PC-3 (cell line): ENCODE data around the gene PCDHGA5. TPM values are rescaled to one million over a fixed set of nuclear protein-coding genes. Genes with fewer than 3 reads are reported as not detected.
"Not testable (repeated sequence)": the region's sequence is repeated elsewhere in the genome, so short reads cannot be mapped to it uniquely, and the experiment has no call there.

Experiments
- ATAC-seq: fragments of 200-7000 bp; cut with Tn5 transposase; 2 replicates; pipeline ENCODE4 v1.9.1; 2020; ENCODE audit warnings: mild to moderate bottlenecking, moderate library complexity
- Bru-seq: library from RNA; stranded (reverse); fragments of 400-500 nt; gene quantifications from one replicate; lab custom pipeline; 2021; lab: Mats Ljungman, UMichigan
- BruChase-seq, 2 experiments: library from RNA; stranded (reverse); fragments of 400-500 nt; gene quantifications; one replicate each; lab custom pipeline; 2021; lab: Mats Ljungman, UMichigan
- BruUV-seq: library from RNA; stranded (reverse); fragments of 400-500 nt; replicated peaks from 2 replicates; lab custom pipeline; 2021; lab: Mats Ljungman, UMichigan
- CTCF ChIA-PET: fragments of 300-600 bp; sonication (Branson Sonifier 250); formaldehyde crosslinking; loops from one replicate; lab custom pipeline; 2022; ENCODE audit warnings: antibody characterized with exemption; lab: Charles Lee
- POLR2A ChIA-PET: fragments of 300-600 bp; sonication (Branson Sonifier 250); formaldehyde crosslinking; loops from one replicate; lab custom pipeline; 2022; ENCODE audit warnings: antibody characterized with exemption; ENCODE audit not compliant: unreplicated experiment; lab: Charles Lee
- DNase-seq: peaks from one replicate; pipeline ENCODE4 v3.0.0-alpha.2; 2015
- H2AFZ ChIP-seq: fragments of 300-600 bp; sonication (generic); 2 replicates; pipeline ENCODE4 v1.6.0; 2016; ENCODE audit warnings: antibody characterized with exemption, low read length
- H3F3A ChIP-seq: fragments of 300-600 bp; sonication (generic); one replicate; pipeline ENCODE4 v1.6.0; 2017; ENCODE audit warnings: antibody characterized with exemption, low read length, control low read depth, mild to moderate bottlenecking; ENCODE audit not compliant: unreplicated experiment
- H3K27ac ChIP-seq: fragments of 300-600 bp; sonication (generic); 2 replicates; pipeline ENCODE4 v1.5.1; 2016; ENCODE audit warnings: mild to moderate bottlenecking, low read length
- H3K27me3 ChIP-seq: fragments of 300-600 bp; sonication (generic); 2 replicates; pipeline ENCODE4 v1.6.1; 2016; ENCODE audit warnings: low read length, mixed read lengths
- H3K36me3 ChIP-seq: fragments of 300-600 bp; sonication (generic); 2 replicates; pipeline ENCODE4 v1.6.1; 2016; ENCODE audit warnings: low read depth, mixed run types, low read length, mixed read lengths
- H3K4me1 ChIP-seq: fragments of 300-600 bp; sonication (generic); 2 replicates; pipeline ENCODE4 v1.5.1; 2016; ENCODE audit warnings: low read length; ENCODE audit not compliant: insufficient read depth
- H3K4me2 ChIP-seq: fragments of 300-600 bp; sonication (generic); 2 replicates; pipeline ENCODE4 v1.6.0; 2016; ENCODE audit warnings: low read length
- H3K4me3 ChIP-seq: fragments of 300-600 bp; sonication (generic); 2 replicates; pipeline ENCODE4 v1.5.1; 2016; ENCODE audit warnings: mild to moderate bottlenecking, low read length, mixed read lengths
- H3K79me2 ChIP-seq: fragments of 300-600 bp; sonication (generic); 2 replicates; pipeline ENCODE4 v1.6.1; 2017; ENCODE audit warnings: low read length, mixed read lengths
- H3K9ac ChIP-seq: fragments of 300-600 bp; sonication (generic); 2 replicates; pipeline ENCODE4 v1.6.0; 2016; ENCODE audit warnings: mild to moderate bottlenecking, low read length
- H3K9me2 ChIP-seq: fragments of 300-600 bp; sonication (generic); replicated peaks from 2 replicates; pipeline ENCODE4 v1.6.1; 2016; ENCODE audit warnings: mixed run types, low read length, mixed read lengths
- H3K9me3 ChIP-seq: fragments of 300-600 bp; sonication (generic); 2 replicates; pipeline ENCODE4 v1.6.1; 2016; ENCODE audit warnings: low read length, mixed read lengths
- H4K20me1 ChIP-seq: fragments of 300-600 bp; sonication (generic); 2 replicates; pipeline ENCODE4 v1.6.1; 2016; ENCODE audit warnings: low read length, mixed read lengths
- EZH2 ChIP-seq: fragments of 300-600 bp; sonication (generic); IDR thresholded peaks from one replicate; pipeline ENCODE4 v1.6.1; 2017; ENCODE audit warnings: antibody characterized with exemption, mild to moderate bottlenecking, low read length; ENCODE audit not compliant: unreplicated experiment
- EZH2phosphoT487 ChIP-seq: fragments of 300-600 bp; sonication (generic); IDR thresholded peaks from 2 replicates; pipeline ENCODE4 v1.6.1; 2018; ENCODE audit warnings: mild to moderate bottlenecking, antibody characterized with exemption, low read length, borderline replicate concordance
- intact Hi-C: fragments of 100-400 bp; cut with micrococcal nuclease; formaldehyde crosslinking; loops from 2 replicates; pipeline ENCODE4 v1.9.0; 2023
- long read RNA-seq: library from polyadenylated mRNA; unstranded; transcript quantifications from one replicate; pipeline ENCODE4 v2.0.0, GENCODE V29; 2021; ENCODE audit not compliant: unreplicated experiment
- total RNA-seq: library from RNA; depleted of rRNA; stranded (reverse); fragments of >200 nt; gene quantifications from 2 replicates; pipeline ENCODE4 v1.2.3, GENCODE V29; 2014; rRNA removed
- TF ChIP-seq, protein P1 (sequence below): fragments of 300-600 bp; sonication (generic); conservative IDR thresholded peaks from 2 replicates; pipeline ENCODE4 v1.5.1; 2017; ENCODE audit warnings: antibody characterized with exemption, low read depth, mild to moderate bottlenecking, low read length

PCDHGA5 gene
- total RNA-seq (0.98 and 2.4 TPM in 2 replicates), Bru-seq, nascent RNA (percentile 66 among the genes with signal in this experiment), BruChase-seq, experiment 1, labeled RNA remaining after a 6-hour chase (percentile 82 among the genes with signal in this experiment), BruChase-seq, experiment 2, labeled RNA remaining after a 2-hour chase (percentile 89 among the genes with signal in this experiment)
- long read RNA-seq, full-length matches to known transcripts, result 1 of 1 reads
- long read RNA-seq, partial matches to known transcripts, result 0 of 1 reads
- long read RNA-seq, other reads (novel, unspliced or antisense), result 0 of 1 reads

DNA sequence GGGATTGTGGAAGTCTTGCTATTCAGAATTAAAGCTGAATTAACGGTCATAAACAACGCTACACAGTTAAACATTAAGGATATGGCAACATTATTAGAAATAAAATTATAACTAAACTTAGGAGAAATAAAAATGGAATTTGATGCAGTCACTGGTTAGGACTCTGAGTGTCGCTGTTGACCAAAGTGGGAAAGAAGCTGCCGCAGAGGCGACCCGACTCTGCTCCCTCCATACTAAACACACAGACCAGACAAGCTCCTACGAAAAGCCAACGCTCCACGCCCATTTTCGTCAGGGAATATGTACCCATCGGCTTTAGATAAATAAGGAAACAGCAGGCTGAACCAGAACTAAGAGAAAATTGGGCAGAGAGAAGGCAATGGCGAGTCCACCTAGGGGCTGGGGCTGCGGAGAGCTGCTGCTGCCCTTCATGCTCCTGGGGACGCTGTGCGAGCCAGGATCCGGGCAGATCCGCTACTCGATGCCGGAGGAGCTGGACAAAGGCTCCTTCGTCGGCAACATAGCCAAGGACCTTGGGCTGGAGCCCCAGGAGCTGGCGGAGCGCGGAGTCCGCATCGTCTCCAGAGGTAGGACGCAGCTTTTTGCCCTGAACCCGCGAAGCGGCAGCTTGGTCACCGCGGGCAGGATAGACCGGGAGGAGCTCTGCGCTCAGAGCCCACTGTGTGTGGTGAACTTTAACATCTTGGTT lies at the start of gene PCDHGA5:
Gene PCDHGA5, plus strand, starts transcription at position 211 of the 709 bp plus-strand sequence. Its CDS starts 169 bp downstream, at position 380.
- intact Hi-C loops, result loop anchor here (1.0 to 5.0 kb wide), 3 partner anchors 33 to 272 kb away; partner anchors contain the start of genes PCDHB2 and PCDHGB5

DNA sequence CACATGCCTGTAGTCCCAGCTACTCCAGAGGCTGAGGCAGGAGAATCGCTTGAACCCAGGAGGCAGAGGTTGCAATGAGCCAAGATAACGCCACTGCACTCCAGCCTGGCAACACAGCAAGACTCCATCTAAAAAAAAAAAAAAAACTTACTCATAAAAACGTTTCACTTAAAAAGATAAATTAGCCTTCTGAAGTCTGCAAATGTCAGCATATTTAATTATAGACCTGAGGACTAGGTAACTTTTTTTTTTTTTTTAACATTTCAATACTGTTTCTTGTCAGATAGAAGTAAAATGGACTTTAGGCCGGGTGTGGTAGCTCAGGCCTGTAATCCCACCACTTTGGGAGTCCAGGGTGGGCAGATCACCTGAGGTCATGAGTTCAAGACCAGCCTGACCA lies 47.0 kb upstream of the PCDHGA5 start:
- DNase-seq, H3K4me2 ChIP-seq, H3K9ac ChIP-seq, H2AFZ ChIP-seq, H3K9me2 ChIP-seq, ATAC-seq, H3K27me3 ChIP-seq, CTCF ChIA-PET, intact Hi-C loops, H3F3A ChIP-seq, H3K4me3 ChIP-seq, H3K4me1 ChIP-seq, POLR2A ChIA-PET, H4K20me1 ChIP-seq, BruUV-seq, H3K27ac ChIP-seq: not testable (repeated sequence)
- Histone ChIP-seq H3K9me3 (peaks cover 33% of the 10 kb centered on the region), H3K79me2 (peaks cover 28% of the 10 kb centered on the region), H3K36me3 (peaks cover 36% of the 10 kb centered on the region)

More for the DNA sequence above, at the start of gene PCDHGA5:
- DNase-seq (peak; percentile 45), ATAC-seq (peak; percentile 83)
- Histone ChIP-seq H3K4me1 (0 out of 2 replicates have a peak, but pooled peaks cover 3% of the 10 kb centered on the region), H3K36me3 (no peaks in the 10 kb centered on the region; the same call in 1 of the 2 replicates), H3K27ac (no peak within 1 kb of the TSS), H3F3A (no peaks in the 10 kb centered on the region), H3K9me2 (no peaks in the 10 kb centered on the region), H3K9me3 (no peaks in the 10 kb centered on the region; the same call in 1 of the 2 replicates), H3K9ac (peak within 1 kb of the TSS; percentile 17; the same call in 1 of the 2 replicates), H4K20me1 (no peaks in the 10 kb centered on the region), H3K27me3 (no peaks in the 10 kb centered on the region), H3K79me2 (no peaks in the 10 kb centered on the region), H3K4me2 (peak within 1 kb of the TSS; percentile 66), H3K4me3 (peak within 1 kb of the TSS; percentile 64), H2AFZ (peak within 1 kb of the TSS; percentile 75)
- TF ChIP-seq EZH2phosphoT487, result no peak
- TF ChIP-seq, protein P1, sequence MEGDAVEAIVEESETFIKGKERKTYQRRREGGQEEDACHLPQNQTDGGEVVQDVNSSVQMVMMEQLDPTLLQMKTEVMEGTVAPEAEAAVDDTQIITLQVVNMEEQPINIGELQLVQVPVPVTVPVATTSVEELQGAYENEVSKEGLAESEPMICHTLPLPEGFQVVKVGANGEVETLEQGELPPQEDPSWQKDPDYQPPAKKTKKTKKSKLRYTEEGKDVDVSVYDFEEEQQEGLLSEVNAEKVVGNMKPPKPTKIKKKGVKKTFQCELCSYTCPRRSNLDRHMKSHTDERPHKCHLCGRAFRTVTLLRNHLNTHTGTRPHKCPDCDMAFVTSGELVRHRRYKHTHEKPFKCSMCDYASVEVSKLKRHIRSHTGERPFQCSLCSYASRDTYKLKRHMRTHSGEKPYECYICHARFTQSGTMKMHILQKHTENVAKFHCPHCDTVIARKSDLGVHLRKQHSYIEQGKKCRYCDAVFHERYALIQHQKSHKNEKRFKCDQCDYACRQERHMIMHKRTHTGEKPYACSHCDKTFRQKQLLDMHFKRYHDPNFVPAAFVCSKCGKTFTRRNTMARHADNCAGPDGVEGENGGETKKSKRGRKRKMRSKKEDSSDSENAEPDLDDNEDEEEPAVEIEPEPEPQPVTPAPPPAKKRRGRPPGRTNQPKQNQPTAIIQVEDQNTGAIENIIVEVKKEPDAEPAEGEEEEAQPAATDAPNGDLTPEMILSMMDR, result peak; percentile 53
- BruUV-seq, result TSS peak; percentile 39
- POLR2A ChIA-PET, result no interaction called here
- CTCF ChIA-PET, result interaction anchor here (0.6 to 1.4 kb wide), 9 partner anchors 33 to 203 kb away, joined by 3 to 10 read pairs (median 5); partner anchors contain the start of gene PCDHB9

DNA sequence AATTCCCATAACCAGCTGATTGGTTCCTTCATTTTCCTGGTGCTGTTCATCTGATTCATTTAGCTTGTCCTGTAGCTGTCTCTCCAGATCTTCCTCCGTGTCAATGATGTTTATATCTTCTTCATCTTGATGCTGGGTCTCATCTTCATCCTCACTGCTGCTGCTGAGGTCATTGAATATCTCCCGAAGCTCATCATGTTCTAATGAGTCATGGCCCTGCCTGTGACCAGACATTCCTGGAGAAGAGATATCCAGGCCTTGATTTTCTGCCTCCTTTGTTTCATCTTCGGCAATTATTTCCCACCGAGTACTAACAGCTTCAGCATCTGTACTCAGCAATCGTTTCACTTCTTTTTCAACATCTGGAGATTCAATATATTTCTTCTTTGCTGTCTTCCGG lies 44.8 kb upstream of the PCDHGA5 start:
- no TSS peak for BruUV-seq
- intact Hi-C loops, result no loop called here
- Histone ChIP-seq H3K4me2 (no peak overlapping the region), H3K9me2 (no peaks in the 10 kb centered on the region), H2AFZ (no peak overlapping the region), H3K4me3 (peak overlapping the region; percentile 78), H3F3A (no peaks in the 10 kb centered on the region), H3K9me3 (peaks cover 38% of the 10 kb centered on the region), H3K36me3 (peaks cover 36% of the 10 kb centered on the region), H3K27ac (no peak overlapping the region), H4K20me1 (no peaks in the 10 kb centered on the region), H3K27me3 (no peaks in the 10 kb centered on the region), H3K79me2 (peaks cover 28% of the 10 kb centered on the region), H3K4me1 (no peaks in the 10 kb centered on the region), H3K9ac (no peak overlapping the region)
- ATAC-seq, result no peak
- DNase-seq, result no peak
- ChIA-PET CTCF (no interaction called here), POLR2A (no interaction called here)
- TF ChIP-seq EZH2phosphoT487 (no peak), EZH2 (no peak)
- TF ChIP-seq, protein P1, result no peak
